Measurements from ENCODE around the gene TNFRSF12A. TPM values are rescaled to one million over a fixed set of nuclear protein-coding genes. Genes with fewer than 3 reads are reported as not detected.

TNFRSF12A gene
- total and polyA plus RNA-seq, 2 of the 13 experiments (the other 11 are each of a cell fraction or from before 2014, with no cell fraction given): 61.9 to 66.0 TPM

GRCh38 chr16:2983706-2984136, 36.4 kb upstream of the TNFRSF12A start (continued):
- TF ChIP-seq ZBTB1 (CRISPR knock-in tag; IDR thresholded peaks at IDR 0.05; ENCODE audit: borderline replicate concordance): no peak
- no peak for TF ChIP-seq HOXA3 (CRISPR knock-in tag; IDR thresholded peaks at IDR 0.05)
- TF ChIP-seq ZKSCAN8 (CRISPR knock-in tag; IDR thresholded peaks at IDR 0.05; ENCODE audit: borderline replicate concordance): no peak
- no peak for TF ChIP-seq FOXO1 (CRISPR knock-in tag; IDR thresholded peaks at IDR 0.05)
- no peak for TF ChIP-seq ZNF7 (CRISPR knock-in tag; IDR thresholded peaks at IDR 0.05)
- no peak for TF ChIP-seq ZSCAN31 (CRISPR knock-in tag; IDR thresholded peaks at IDR 0.05; ENCODE audit: low read depth)
- no peak for TF ChIP-seq HOMEZ (CRISPR knock-in tag; IDR thresholded peaks at IDR 0.05; ENCODE audit: low read depth)
- no peak for TF ChIP-seq FOXK2 (IDR thresholded peaks at IDR 0.05)
- TF ChIP-seq ZBTB14 (CRISPR knock-in tag; IDR thresholded peaks at IDR 0.05): 0 out of 2 replicates have a peak, but pooled peaks have one; percentile 36
- no peak for TF ChIP-seq TMF1 (CRISPR knock-in tag; IDR thresholded peaks at IDR 0.05; ENCODE audit: low read depth)
- TF ChIP-seq JUND (CRISPR knock-in tag; IDR thresholded peaks at IDR 0.05): no peak
- peak; percentile 43; the same call in 1 of the 2 replicates for TF ChIP-seq SALL1 (CRISPR knock-in tag; IDR thresholded peaks at IDR 0.05)
- TF ChIP-seq NFKB2 (CRISPR knock-in tag; IDR thresholded peaks at IDR 0.05; ENCODE audit: borderline replicate concordance): peak; percentile 40; the same call in 1 of the 2 replicates
- no peak for TF ChIP-seq ZFYVE20 (CRISPR knock-in tag; IDR thresholded peaks at IDR 0.05; ENCODE audit: borderline replicate concordance, low read depth)
- 0 out of 2 replicates have a peak, but pooled peaks have one; percentile 46 for TF ChIP-seq ZNF329 (CRISPR knock-in tag; IDR thresholded peaks at IDR 0.05; ENCODE audit: low read depth)
- no peak for TF ChIP-seq RFXANK (CRISPR knock-in tag; IDR thresholded peaks at IDR 0.05)
- TF ChIP-seq TAF15 (IDR thresholded peaks at IDR 0.05; ENCODE audit: low read depth, low read length, poor library complexity, severe bottlenecking): no peak
- TF ChIP-seq KIAA2018 (CRISPR knock-in tag; IDR thresholded peaks at IDR 0.05; ENCODE audit: borderline replicate concordance): no peak
- TF ChIP-seq ZBTB38 (CRISPR knock-in tag; IDR thresholded peaks at IDR 0.05): peak; percentile 50
- TF ChIP-seq TBX2 (CRISPR knock-in tag; IDR thresholded peaks at IDR 0.05; ENCODE audit: borderline replicate concordance): no peak

Data from HepG2 (cell line).